Activated T-cell treated with anti-CD3 and anti-CD28 coated beads for 4 hours (primary cell): ENCODE results near the gene BTBD2.

Experiments used
- DNase-seq: peaks from one replicate; pipeline ENCODE4 v3.0.0-alpha.2; 2020

Gene BTBD2

DNA sequence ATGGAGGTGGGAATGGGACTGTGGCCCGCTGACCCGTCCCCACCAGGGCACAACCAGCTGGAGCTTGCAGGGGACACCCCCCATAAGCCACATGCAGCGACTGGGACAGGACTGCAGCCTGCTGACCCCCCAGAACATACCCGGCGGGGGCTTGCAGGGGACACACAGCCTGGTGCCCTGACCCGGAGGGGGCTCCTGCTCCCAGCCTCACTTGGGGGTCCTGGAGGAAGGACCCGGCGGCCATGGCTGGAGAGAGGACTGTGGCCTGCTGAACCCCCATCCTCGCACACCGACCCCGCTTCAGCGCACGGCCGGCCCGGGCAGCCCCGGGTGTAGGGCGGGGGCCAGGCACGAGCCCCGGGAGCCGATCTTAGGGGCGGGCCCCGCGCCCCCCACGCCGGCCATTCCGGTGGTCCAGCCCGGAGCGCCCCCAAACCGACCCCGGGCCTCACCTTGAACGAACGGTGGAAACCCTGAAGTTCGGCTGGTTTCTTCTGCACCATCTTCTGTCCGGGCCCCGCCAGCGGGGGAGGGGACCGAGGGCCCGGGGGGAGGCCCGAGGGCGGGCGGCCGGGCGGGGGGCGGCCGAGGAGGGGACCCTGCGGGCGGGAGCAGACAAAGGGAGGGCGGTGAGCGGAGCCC lies 35.0 kb upstream of the BTBD2 start:
- no peak for DNase-seq

DNA sequence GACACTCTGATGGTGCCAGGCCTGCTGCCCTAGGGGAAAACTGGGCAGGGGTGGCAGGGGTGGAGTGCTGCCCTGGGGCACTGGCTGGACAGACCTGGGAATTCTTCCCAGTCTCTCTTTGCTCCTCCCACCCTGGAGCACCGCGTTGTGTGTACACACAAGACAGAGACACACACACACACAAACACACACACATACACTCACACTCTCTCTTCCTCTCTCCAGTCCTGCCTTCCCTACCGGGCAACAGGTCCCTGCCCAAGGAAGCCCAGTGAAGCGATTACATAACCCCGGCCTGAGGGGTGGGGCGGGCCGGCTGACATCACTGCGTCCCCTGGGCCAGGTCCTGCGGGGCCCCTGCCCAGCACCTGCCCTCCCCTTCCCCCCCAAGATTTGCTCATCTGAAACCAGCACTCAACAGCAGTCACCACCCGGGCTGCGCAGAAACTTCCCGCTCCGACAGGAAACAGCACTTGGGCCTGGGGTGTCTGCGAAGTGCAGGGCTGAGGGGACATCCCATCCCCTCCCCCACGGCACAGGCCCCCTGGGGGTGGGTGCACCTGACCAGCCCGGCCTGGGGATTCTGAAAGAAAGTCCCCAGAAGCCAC lies 34.3 kb upstream of the BTBD2 start:
- peak; percentile 33 for DNase-seq

- DNase-seq, result no peak
Measured at GRCh38 chr19:2048959-2049740, 33.6 kb upstream of the BTBD2 start.

- no peak for DNase-seq
Measured at GRCh38 chr19:2048104-2048958, 32.8 kb upstream of the BTBD2 start.

DNA sequence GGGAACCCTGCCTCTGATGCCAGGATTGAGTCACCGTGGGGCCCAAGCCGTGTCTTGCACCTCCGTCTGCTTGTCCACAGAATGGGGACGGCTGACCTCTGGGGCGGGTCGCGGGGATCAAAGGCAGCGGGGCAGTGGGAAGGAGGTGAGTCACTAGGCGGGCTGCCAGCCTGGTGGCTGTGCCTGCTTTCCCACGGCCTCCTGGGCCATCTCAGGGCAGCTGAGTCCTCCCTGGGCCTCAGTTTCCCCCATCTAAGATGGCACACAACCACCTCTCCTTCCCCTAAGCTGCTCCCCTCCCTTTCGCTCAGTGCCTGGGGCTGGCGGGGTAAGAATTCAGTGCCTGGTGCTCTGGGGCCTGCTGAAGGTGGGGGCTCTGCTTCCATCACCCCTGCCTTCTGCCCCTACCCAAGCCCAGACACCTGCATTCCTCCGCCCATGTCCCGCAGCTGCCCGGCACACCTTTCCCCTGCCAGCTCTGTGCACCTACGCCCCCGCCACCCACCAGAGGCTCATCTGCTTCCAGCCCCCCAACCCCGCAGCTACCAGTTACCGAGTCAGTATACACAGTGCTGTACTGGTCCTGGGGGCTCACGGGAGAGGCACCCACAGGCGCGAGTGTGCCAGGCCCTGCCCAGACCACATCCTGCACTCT lies 32.1 kb upstream of the BTBD2 start:
- no peak for DNase-seq

DNA sequence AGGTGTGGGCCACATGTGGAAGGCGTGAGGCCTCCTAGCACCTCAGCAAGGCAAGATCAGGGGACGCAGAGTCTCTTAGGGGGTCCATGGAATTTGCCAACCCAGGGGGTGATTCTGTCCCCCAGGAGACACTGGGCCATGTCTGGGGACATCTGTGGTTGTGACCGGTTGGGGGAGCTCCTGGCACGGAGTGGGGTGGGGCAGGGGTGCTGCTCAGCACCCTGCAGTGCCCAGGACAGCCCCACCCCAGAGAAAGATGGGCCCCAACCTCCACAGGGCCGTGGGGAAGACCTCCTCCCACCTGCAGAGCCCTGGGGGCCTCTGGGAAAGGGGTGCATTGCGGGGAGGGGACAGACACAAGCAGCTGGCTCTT lies 31.5 kb upstream of the BTBD2 start:
- no peak for DNase-seq

DNA sequence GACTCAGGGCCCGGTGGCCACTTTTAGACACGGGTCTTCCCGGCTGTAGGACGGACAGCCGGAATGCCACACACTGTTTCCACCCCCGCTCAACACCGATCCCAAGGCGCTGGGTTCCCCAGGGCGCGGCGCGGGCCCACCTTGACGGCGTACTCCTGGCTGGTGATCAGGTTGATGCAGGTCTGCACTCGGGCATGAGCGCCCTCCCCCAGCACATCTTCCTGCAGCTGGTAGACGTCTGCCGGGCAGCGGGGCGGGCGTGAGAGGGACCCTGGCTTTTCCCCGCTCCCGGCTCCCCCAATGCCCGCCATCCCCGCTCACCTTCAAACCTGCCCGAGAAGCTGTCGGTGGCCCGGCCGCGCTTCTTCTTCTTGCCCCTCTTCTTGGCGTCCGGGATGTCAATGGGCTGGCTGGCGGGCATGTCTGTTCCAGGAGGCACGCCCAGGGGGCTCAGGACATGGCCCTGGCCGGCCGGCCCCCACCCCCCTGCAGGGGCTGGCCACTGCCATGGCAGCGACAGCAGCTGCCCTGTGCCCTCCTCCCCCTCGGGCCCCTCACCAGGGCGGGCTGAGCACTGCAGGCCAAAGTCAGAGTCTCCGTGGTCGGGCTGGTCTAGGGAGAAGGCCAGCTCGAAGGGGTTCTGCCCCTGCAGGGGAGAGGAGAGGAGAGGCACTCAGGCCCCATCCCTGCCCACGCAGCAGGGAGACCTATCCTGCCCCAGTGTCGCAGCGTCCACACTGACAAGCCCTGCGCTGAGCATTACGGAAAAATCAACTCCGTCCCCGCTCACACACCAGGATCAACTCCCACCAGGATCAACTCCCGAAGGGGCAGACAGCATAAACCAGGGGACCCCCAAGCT lies 30.8 kb upstream of the BTBD2 start:
- no peak for DNase-seq

- DNase-seq, result no peak
Measured at GRCh38 chr19:2045501-2046045, 30.1 kb upstream of the BTBD2 start.

- no peak for DNase-seq
Measured at GRCh38 chr19:2044709-2045500, 29.4 kb upstream of the BTBD2 start.

- DNase-seq, result no peak
Measured at GRCh38 chr19:2043961-2044708, 28.6 kb upstream of the BTBD2 start.

GRCh38 chr19:2043251-2043641 lies 27.7 kb upstream of the BTBD2 start:
- no peak for DNase-seq

- DNase-seq, result no peak
Measured at GRCh38 chr19:2042485-2043250, 27.2 kb upstream of the BTBD2 start.

- peak; percentile 99 for DNase-seq
Measured at GRCh38 chr19:2041683-2042484, 26.4 kb upstream of the BTBD2 start.

DNA sequence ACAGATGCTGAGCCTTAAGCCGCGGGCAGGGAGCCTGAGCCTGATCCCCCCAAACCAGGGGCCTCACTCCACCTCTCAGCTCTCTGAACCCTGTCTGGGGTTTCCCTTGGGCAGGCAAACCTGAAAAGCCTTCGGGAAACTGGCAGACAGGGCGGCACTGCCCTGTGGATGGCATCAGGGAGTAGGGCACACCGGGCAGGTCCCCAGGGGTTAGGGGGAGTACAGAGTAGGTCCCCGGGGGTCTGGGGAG lies 25.8 kb upstream of the BTBD2 start:
- no peak for DNase-seq

GRCh38 chr19:2040647-2041432 lies 25.3 kb upstream of the BTBD2 start:
- DNase-seq, result no peak

DNA sequence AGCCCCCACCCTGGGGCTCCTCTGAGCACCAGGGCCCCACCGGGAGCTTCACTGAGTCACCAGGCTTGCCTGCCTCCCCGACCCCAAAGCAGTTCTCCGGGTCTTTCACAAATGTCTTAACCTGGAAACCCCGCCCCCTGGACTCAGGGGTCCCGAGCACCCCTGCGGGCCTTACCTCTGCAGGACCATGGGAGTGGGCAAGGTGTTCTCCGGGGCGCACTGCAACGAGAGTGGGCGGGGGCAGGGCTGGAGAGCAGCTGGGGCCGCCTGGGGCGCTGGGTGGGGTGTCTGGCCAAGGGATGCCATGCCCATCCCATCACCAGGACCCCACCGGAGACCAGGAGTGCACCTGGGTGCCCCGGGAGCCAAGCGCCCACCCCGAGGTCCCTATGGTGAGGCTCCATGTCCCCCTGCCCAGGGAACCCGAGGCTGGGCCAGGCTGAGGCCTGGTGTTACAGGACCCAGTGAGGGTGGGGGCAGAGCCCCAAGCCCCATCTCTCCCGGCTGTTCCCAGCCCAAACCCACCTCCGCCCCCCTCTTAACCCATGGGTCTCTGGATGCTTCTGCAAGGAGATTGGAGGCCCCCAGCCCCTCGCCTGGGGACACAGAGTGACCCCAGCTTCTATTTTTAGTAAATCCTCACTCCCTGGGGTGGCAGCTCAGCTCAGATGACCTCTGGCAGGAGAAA lies 24.6 kb upstream of the BTBD2 start:
- no peak for DNase-seq
